T-helper 2 cell (primary cell): ENCODE measurements around the gene RTEL1.
"Not testable (repeated sequence)": the region's sequence is repeated elsewhere in the genome, so short reads cannot be mapped to it uniquely, and the experiment has no call there.

Source experiments
- DNase-seq, 5 experiments: peaks; one replicate each; pipeline versions ENCODE4 v3.0.0 to v3.0.0-alpha.2; 2012 to 2022

RTEL1 gene

DNA sequence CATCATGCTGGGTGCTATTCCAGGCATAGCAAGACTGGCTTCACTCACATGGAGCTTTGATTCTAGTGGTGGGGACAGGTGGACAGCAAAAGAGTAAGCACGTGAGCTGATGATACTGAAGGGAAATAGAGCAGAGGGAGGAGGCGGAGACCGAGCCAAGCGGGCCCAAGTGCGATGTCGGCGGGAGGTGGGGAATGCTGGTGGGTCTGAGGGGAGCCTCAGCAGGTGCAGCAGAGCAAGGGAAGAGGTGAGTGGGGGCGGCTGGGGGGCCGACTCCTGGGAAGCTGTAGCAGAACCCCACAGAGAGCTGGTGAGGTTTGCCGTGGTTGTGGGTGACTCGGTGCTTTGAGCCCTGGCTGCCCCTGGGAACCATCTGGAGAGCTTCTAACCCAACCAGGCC lies 10.2 kb downstream of the RTEL1 start:
- no peak for DNase-seq

GRCh38 chr20:63671695-63672094 lies 13.6 kb downstream of the RTEL1 start:
- not testable (repeated sequence) for DNase-seq

- DNase-seq, result no peak
These were observed 14.6 kb downstream of the RTEL1 start for GRCh38 chr20:63672666-63673065.

- no peak for DNase-seq
These were observed 15.8 kb downstream of the RTEL1 start for GRCh38 chr20:63673951-63674350.

DNA sequence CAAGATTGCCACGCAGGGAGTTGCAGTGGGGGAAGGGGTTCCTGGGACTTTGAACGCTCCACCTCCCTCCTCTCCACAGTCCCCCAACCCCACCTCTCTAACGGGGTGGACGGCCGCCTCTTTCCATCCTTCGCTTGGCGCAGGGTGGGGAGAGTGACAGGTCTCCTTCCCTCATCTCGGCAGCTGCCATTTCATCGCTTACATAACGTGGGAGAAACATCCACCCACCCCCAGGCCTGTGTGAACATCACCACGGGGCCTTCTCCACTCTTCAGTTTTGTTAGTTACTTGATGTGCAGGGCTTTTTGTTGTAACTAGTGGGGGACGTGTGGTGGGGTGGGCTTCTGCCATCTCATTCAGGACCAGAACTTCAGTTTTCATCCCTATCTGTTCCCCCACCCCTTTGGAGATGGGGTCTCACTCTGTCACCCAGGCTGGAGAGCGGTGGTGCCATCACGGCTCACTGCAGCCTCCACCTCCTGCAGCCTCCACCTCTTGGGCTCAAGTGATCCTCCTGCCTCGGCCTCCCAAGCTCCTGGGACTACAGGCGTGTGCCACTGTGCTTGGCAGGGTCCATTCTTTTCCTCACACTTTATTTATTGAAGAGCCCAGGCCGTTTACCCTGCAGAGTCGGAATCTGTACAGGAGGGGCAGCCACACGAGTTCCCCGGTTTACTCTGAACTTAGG lies 17.7 kb downstream of the RTEL1 start:
- DNase-seq, result no peak

- no peak for DNase-seq
These were observed 20.0 kb downstream of the RTEL1 start for GRCh38 chr20:63678071-63678470.

DNA sequence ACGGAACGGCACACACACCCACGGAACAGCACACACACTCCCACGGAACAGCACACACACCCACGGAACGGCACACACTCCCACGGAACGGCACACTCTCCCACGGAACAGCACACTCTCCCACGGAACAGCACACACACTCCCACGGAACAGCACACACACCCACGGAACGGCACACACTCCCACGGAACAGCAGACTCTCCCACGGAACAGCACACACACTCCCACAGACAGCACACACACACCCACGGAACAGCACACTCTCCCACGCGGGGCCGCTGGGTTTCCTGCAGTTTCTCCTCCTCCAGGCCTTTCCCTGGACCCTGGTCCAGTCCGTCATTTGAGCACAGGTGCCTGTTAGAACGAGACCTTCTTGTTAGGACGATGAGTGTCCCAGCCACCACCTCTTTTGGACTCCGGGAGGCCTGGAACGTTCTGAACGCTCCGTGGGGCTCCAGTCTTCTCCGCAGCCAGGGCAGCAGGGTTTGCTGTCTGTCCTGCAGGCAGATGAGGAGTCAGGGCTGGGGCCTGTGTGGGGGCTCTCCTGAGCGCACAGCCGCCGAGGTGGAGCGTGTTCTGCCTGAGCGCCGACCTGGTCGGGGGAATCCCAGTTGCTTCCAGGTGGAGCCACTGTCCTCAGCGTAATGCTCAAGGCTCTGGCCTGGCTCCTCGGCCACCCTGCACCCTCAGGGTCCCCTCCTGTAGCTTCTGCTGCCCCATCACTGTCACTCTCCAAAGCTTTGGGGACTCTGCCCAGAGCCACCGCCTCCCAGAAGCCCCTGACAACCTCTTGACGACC lies 20.8 kb downstream of the RTEL1 start:
- DNase-seq, result no peak

- no peak for DNase-seq
These were observed 21.7 kb downstream of the RTEL1 start for GRCh38 chr20:63679799-63680305.

GRCh38 chr20:63680427-63680826 lies 22.3 kb downstream of the RTEL1 start:
- no peak for DNase-seq

- DNase-seq, result no peak
These were observed 22.9 kb downstream of the RTEL1 start for GRCh38 chr20:63680857-63681608.

DNA sequence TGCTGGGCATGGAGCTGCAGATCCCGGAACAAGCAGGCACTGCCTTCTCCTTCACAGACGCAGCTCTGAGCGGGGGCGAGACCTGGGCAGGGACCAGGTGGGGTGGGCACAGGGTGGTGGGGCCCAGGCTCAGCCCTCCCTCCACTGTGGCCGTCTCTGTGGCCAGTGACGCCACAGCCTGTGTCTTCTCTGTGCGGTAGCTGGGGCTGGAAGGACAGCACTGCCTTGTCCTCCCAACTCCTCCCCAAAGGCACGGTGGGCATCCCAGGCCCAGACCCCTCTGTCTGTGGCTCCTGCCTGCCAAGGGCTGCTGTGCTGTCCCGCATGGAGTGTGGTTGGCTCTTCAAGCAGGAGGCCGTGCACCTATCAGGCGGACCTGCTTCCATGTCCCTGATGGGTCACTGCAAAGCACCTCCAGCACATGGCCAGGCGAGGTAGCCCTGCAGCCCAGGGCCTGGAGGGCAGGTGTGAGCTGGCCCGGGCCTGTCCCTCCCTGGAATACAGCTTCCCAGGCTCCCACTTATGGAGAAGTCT lies 23.6 kb downstream of the RTEL1 start:
- DNase-seq, result no peak

GRCh38 chr20:63682384-63683139 lies 24.4 kb downstream of the RTEL1 start:
- no peak for DNase-seq

DNA sequence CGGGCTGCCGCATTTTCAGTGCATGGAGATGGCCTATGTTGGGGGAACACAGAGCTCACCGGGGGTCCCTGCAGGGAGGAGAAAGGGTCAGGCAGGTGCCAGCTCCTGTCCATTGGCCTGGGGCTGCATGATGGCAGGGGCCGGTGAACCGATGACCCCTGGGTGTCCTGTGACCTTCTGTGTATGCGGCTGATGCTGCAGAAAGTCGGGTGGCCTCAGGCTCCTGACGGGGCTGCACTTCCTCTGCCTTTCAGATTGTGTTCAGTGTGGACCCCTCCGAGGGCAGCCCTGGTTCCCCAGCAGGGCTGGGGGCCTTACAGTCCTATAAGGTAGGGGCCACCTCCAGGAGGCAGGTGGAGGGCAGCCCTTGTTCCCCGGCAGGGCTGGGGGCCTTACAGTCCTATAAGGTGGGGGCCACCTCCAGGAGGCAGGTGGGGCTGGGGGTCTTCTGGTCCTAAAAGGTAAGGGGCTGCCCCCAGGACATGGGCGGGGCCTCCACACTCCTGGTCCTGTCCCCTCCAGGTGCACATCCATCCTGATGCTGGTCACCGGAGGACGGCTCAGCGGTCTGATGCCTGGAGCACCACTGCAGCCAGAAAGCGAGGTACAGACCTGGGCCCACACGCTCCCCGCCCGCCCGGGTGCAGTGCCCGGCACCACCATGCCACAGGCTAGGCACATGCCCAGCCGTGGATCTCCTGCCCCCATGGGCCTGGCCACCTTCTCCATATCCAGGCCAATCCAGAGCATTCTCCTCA lies 27.3 kb downstream of the RTEL1 start:
- no peak for DNase-seq

DNA sequence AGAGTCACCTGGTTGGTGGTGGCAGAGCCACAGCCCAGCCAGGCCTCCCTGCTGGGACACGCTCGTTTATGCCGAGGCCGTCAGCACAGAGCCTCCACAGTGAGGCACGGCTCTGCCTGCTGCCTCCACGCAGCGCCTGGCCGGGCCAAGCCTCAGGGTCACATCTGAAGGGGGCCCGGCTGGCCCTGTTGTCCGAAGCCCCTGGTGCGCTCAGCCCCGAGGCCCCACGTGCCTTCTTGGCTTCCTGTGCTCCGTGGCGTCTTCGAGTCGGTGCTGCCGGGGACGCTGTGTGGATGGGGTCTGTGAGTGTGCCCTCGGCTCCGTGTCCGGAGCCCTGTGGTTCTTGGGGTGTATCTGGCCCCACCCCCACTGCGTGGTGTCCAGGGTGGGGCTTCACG lies 28.0 kb downstream of the RTEL1 start:
- no peak for DNase-seq

DNA sequence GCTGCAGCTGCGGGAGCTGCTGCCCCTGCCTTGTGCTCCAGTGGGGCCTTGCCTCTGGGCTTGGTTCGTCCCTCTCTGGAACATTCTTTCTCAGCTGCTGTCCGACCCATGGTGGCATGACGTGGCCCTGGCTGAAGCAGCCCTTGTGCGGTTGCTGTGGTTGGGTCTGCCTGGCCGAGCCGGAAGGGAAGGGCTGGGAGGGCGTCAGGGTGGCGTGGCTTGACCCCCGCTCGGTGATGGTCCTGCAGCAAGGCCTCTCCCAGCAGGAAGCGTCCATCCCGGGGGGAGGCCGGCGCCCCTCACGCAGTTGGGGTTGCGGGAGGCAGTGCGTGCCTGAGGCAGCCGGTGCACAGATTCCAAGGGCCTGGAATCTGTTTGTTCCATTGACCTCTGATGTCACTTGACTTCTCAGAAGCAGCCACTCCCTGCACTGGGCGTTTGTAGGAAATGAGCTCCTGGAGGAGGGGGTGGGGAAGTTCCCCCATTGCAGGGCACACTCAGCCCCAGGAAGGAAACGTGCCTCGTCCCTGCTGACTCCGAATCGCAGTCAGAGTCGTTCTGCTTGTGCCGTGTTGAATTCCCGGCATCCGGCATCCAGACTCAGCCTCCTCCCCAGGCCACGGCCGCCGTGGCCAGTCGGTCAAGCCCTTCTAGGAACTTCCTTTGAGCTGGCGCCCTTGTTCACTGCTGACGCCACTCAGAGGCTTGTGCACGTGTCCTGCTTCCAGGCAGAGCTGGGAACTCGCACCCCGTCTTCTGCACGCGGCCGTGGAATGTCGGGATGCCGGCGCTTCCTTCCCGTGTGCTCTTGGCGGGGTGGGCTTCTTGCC lies 28.6 kb downstream of the RTEL1 start:
- DNase-seq, result no peak

- no peak for DNase-seq
These were observed 29.5 kb downstream of the RTEL1 start for GRCh38 chr20:63687419-63688178.

DNA sequence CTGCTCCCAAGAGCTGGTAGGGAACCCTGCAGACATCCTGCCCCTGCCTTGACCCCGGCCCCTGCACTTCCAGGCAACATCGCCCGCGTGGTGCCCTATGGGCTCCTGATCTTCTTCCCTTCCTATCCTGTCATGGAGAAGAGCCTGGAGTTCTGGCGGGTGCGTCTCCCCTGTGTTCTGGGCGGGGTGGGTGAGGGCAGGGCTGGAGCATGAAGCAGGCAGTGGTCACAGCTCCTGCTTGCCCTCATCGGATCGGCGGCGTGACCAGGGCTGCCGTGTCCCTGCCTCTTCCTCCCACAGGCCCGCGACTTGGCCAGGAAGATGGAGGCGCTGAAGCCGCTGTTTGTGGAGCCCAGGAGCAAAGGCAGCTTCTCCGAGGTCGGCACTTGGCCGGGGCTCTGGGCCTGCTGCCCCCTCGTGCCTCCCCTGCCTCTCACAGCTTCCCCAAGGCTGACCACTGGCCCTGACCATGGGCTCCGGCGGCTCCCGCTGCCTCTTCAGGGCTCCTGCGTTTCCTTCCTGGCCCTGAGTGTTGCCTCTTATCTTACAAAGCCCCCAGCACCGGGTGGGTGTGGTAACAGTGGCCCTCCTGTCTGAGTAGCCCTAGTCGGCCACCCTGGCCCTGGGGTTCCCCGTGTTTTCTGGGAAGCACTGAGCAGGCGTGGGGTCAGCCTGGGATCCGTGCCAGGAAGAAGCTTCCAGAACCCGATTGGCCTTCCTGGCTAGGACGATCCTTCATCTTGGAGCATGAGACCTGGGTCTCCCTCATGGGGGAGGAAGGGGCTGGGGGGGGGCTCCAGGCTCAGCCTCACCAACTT lies 30.3 kb downstream of the RTEL1 start:
- no peak for DNase-seq

- DNase-seq, result no peak
These were observed 31.2 kb downstream of the RTEL1 start for GRCh38 chr20:63689046-63690002.
